ENCODE measurements around the gene HDAC5. TPM values are rescaled to one million over a fixed set of nuclear protein-coding genes. Genes with fewer than 3 reads are reported as not detected.

Gene HDAC5
- total and polyA plus RNA-seq, 2 of the 8 experiments (the other 6 are each of a cell fraction or from before 2014, with no cell fraction given), result 48.5 to 54.4 TPM

DNA sequence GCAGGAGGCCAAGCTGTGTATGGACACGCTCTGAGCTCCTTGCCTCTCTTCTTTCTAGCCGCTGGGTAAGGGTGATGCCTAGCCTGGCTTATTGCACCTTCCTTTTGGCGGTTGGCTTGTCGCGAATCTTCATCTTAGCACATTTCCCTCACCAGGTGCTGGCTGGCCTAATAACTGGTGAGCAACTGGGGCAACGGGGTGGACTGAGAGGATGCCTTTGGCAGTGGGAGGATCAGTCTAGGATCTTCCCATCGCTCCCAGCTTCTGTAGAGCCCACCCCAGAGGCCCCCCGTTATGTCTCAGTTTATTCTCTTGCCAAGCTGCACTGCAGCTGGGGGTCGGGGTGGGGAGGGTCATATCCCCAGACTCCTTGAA lies 48.5 kb downstream of the HDAC5 start:
- Histone ChIP-seq H3K27ac (ENCODE audit: low read depth, low read length) (no peak overlapping the region), H3K18ac (ENCODE audit: extremely low read depth, low read length) (no peak overlapping the region), H4K8ac (ENCODE audit: extremely low read depth, insufficient read depth, low read length) (no peak overlapping the region), H3K4me3 (ENCODE audit: extremely low read depth in 1 of 4, insufficient read depth in 2 of 4, low read depth in 3 of 4, low read length in 4 of 4) (no peak overlapping the region), H2BK120ac (replicated peaks; ENCODE audit: low read depth, low read length) (no peak overlapping the region), H3K79me2 (ENCODE audit: control insufficient read depth in 1 of 2, insufficient read depth in 2 of 2, low read length in 2 of 2) (peaks cover 0 to 19% of the 10 kb centered on the region in 2 experiments; a peak in 2 of 4 replicates), H3K9ac (replicated peaks in 1 of 4; ENCODE audit: extremely low read depth in 1 of 4, low read depth in 3 of 4, low read length in 3 of 4) (no peak overlapping the region), H2AK5ac (ENCODE audit: low read depth, low read length) (no peak overlapping the region), H2AFZ (ENCODE audit: low read length) (no peak overlapping the region), H3K36me3 (ENCODE audit: control insufficient read depth in 2 of 4, insufficient read depth in 4 of 4, low read length in 3 of 4) (peaks cover 12 to 40% (median 27%) of the 10 kb centered on the region in 4 experiments; a peak in 6 of 8 replicates), H3K56ac (replicated peaks; ENCODE audit: insufficient read length, low read depth, low read length) (no peak overlapping the region), H3K23me2 (ENCODE audit: low read depth, low read length) (peaks cover 6% of the 10 kb centered on the region; the same call in 1 of the 2 replicates), H2BK5ac (ENCODE audit: low read depth, low read length) (no peak overlapping the region), H3K4me2 (ENCODE audit: insufficient read depth in 1 of 2, low read depth in 2 of 2, low read length in 2 of 2) (no peak overlapping the region), H4K5ac (ENCODE audit: insufficient read length, low read depth, low read length) (no peak overlapping the region), H2BK20ac (ENCODE audit: low read length) (no peak overlapping the region), H2BK12ac (ENCODE audit: low read depth, low read length) (no peak overlapping the region), H3K27me3 (replicated peaks in 1 of 4; ENCODE audit: control insufficient read depth in 3 of 4, extremely low read depth in 1 of 4, insufficient read depth in 3 of 4, low read length in 3 of 4) (no peaks in the 10 kb centered on the region), H3K23ac (ENCODE audit: insufficient read length) (no peak overlapping the region), H3K4me1 (replicated peaks in 1 of 4; ENCODE audit: control insufficient read depth in 3 of 4, insufficient read depth in 4 of 4, low read length in 3 of 4) (peaks cover 0 to 2% (median under 1%) of the 10 kb centered on the region in 4 experiments; a peak in 3 of 7 replicates), H2BK15ac (ENCODE audit: low read length) (no peak overlapping the region), H3K9me3 (ENCODE audit: insufficient read depth in 2 of 2, low read depth in 1 of 2, low read length in 1 of 2) (no peaks in the 10 kb centered on the region), H4K20me1 (replicated peaks in 1 of 2; ENCODE audit: control insufficient read depth in 1 of 2, insufficient read depth in 2 of 2, low read length in 2 of 2) (peaks cover 0 to 10% of the 10 kb centered on the region in 2 experiments), H3K79me1 (ENCODE audit: low read depth, low read length) (peaks cover 1% of the 10 kb centered on the region; the same call in 1 of the 2 replicates), H3K14ac (ENCODE audit: insufficient read length) (no peak overlapping the region), H3K4ac (replicated peaks; ENCODE audit: insufficient read length, low read depth, low read length) (no peak overlapping the region), H4K91ac (replicated peaks; ENCODE audit: insufficient read length, low read length) (no peak overlapping the region)
- POLR2A ChIA-PET (ENCODE audit: partially characterized antibody), result interaction anchor here (0.6 to 2.9 kb wide), 13 partner anchors 9 to 404 kb away, joined by 3 to 17 read pairs (median 4); partner anchors contain the start of genes HDAC5 and LSM12
- FAIRE-seq, result no peak
- CTCF ChIA-PET (ENCODE audit: partially characterized antibody), result interaction anchor here (0.6 to 7.1 kb wide), 10 partner anchors 11 to 436 kb away, joined by 3 to 71 read pairs (median 4); partner anchors contain the start of gene ASB16
- 93% methylated on average over 9 of the region's 9 CpGs; no CpG with 5 or more reads in 1 of the 2 experiments for WGBS, 2 experiments (ENCODE audit: extremely low coverage in 1 of 2, insufficient coverage in 1 of 2, insufficient read length in 1 of 2, insufficient replicate concordance in 2 of 2, low coverage in 1 of 2, low lambda C conversion rate in 2 of 2, missing lambda C conversion rate in 1 of 2)
- DNase-seq (ENCODE audit: low read depth in 1 of 2, low spot score in 2 of 2), result no peak
- no peak for TF ChIP-seq POU5F1 (IDR thresholded peaks at IDR 0.05; ENCODE audit: low read depth, low read length)
- TF ChIP-seq GABPA (IDR thresholded peaks at IDR 0.05; ENCODE audit: borderline replicate concordance, insufficient read depth, low read length), result no peak

All from H1 (cell line).